GM19438 (cell line): ENCODE measurements around the gene ABR.

Source experiments
- ATAC-seq: cut with Tn5 transposase; IDR thresholded peaks from one replicate; pipeline ENCODE4 v1.9.1; 2021; ENCODE audit warnings: low read depth; ENCODE audit not compliant: unreplicated experiment

The ABR gene

GRCh38 chr17:1179818-1180742 is at the start of gene ABR:
ABR (minus strand) TSS chr17:1179981; CDS start chr17:1179727, 254 bp downstream.
- ATAC-seq: no peak

GRCh38 chr17:1229349-1229899 is 49.6 kb upstream of the ABR start:
- no peak for ATAC-seq

GRCh38 chr17:1228781-1229348 is 49.1 kb upstream of the ABR start:
- no peak for ATAC-seq

GRCh38 chr17:1227917-1228780 is 48.4 kb upstream of the ABR start:
- no peak for ATAC-seq

- no peak for ATAC-seq
Observed at GRCh38 chr17:1227365-1227764, 47.6 kb upstream of the ABR start.

GRCh38 chr17:1226308-1226707 is 46.5 kb upstream of the ABR start:
- no peak for ATAC-seq

GRCh38 chr17:1224330-1224729 is 44.5 kb upstream of the ABR start:
- no peak for ATAC-seq

GRCh38 chr17:1223662-1224061 is 43.9 kb upstream of the ABR start:
- ATAC-seq: no peak

- no peak for ATAC-seq
Observed at GRCh38 chr17:1222321-1222720, 42.5 kb upstream of the ABR start.

- ATAC-seq: no peak
Observed at GRCh38 chr17:1221209-1221608, 41.4 kb upstream of the ABR start.

- ATAC-seq: no peak
Observed at GRCh38 chr17:1220346-1220745, 40.6 kb upstream of the ABR start.

GRCh38 chr17:1217089-1217385 is 37.3 kb upstream of the ABR start:
- no peak for ATAC-seq

GRCh38 chr17:1216217-1217088 is 36.7 kb upstream of the ABR start:
- no peak for ATAC-seq

GRCh38 chr17:1212946-1213345 is 33.2 kb upstream of the ABR start:
- ATAC-seq: no peak

- ATAC-seq: no peak
Observed at GRCh38 chr17:1211287-1211686, 31.5 kb upstream of the ABR start.

GRCh38 chr17:1208966-1209365 is 29.2 kb upstream of the ABR start:
- ATAC-seq: no peak

- no peak for ATAC-seq
Observed at GRCh38 chr17:1206026-1206777, 26.4 kb upstream of the ABR start.

- ATAC-seq: no peak
Observed at GRCh38 chr17:1203967-1204291, 24.1 kb upstream of the ABR start.

- ATAC-seq: no peak
Observed at GRCh38 chr17:1203111-1203966, 23.6 kb upstream of the ABR start.
